ENCODE data around the gene FOXO3B. TPM values are rescaled to one million over a fixed set of nuclear protein-coding genes. Genes with fewer than 3 reads are reported as not detected.
"Not testable (repeated sequence)": the region's sequence is repeated elsewhere in the genome, so short reads cannot be mapped to it uniquely, and the experiment has no call there.

FOXO3B gene
- total RNA-seq (2014; rRNA removed; shearing (Covaris generic)) (5.8 and 11.5 TPM in 2 replicates), polyA plus RNA-seq (2016; fragmentation: Nextera tagmentation; extraction: Ambion mirVana) (1.2 and 1.8 TPM in 2 replicates)

DNA sequence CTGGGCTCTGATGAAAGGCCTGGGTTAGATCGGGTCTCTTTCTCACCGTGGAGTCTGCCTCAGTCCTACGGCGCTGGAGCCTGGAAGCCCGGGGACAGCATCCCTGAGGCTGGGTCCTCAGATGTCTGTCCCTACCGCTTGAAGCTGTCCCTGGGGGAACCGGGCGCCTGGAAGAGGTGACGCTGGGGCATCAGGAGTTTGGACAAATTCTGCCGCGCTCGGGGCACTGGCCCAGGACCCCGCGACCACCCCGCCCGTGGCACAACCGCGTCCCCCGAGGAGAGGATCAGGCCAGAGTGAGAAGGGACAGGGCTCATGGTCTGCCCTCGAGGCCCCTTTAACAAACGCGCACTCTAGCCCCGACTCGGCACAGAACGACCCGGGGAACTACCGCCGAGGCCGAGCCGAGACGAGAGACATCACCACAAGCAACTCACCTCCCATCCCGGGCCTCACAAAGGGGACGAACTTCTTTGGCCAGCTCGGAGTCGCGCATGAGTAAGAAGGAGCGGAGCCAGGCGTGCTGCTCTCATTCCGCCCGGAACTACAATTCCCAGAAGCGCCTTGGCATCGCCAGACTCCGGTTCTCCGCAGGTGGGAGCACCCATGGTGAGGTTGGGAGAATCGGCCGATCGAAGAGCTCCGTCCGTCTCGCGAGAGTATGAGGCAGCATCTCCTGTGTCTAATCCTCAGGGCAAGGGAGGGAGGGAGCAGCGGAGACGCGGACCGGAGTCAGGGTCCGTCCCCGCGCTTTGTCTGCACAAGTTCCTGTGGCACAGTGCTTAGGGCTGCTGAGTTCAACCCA is at the start of gene FOXO3B:
TSS of gene FOXO3B (minus strand) at position 548 of the 805 bp plus-strand sequence. CDS start 663 bp downstream, outside the sequence.
- H3K27ac ChIP-seq, result peak within 1 kb of the TSS; percentile 51

DNA sequence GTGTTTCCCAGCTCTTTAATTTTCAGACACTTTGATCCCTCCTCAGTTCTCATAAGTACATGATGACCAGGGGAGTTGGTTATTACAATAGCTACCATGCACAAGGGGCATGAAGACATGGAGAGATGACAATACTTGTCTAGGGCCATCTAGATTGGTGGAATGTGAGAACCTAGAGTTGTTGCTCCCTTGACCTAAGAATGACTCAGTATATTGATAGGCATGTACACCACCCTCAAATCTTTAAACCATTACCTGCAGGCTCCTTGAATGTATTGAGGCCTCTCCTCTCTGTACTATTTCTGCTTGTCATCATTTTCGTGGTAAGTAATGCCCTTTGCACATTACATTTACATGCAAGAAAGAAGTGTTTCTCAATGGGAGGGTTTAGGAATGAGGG is 41.4 kb upstream of the FOXO3B start:
- WGBS, 2 experiments (ENCODE audit: low coverage in 1 of 2, low lambda C conversion rate in 2 of 2, missing lambda C conversion rate in 2 of 2), result 90 to 100% methylated on average over 1 of the region's 1 CpG
- H3K79me2 ChIP-seq (ENCODE audit: insufficient read depth); H3K27me3 ChIP-seq (replicated peaks; ENCODE audit: insufficient read depth); H3K27ac ChIP-seq; H3F3A ChIP-seq (ENCODE audit: insufficient read depth); H3K36me3 ChIP-seq (ENCODE audit: low read depth); H3K4me2 ChIP-seq (ENCODE audit: unreplicated experiment); H3K9me3 ChIP-seq (ENCODE audit: low read depth); DNase-seq; H4K20me1 ChIP-seq (ENCODE audit: insufficient read depth); H3K9me2 ChIP-seq (ENCODE audit: insufficient read depth); H2AFZ ChIP-seq; H3K9ac ChIP-seq; H3K4me3 ChIP-seq; H3K4me1 ChIP-seq (ENCODE audit: insufficient read depth); in situ Hi-C loops (cut with MboI): not testable (repeated sequence)

More for the DNA sequence above, at the start of gene FOXO3B:
- H3K9me3 ChIP-seq (ENCODE audit: low read depth); H3K36me3 ChIP-seq (ENCODE audit: low read depth); H3K27me3 ChIP-seq (replicated peaks; ENCODE audit: insufficient read depth); H3K9me2 ChIP-seq (ENCODE audit: insufficient read depth); H3K4me1 ChIP-seq (ENCODE audit: insufficient read depth); H3F3A ChIP-seq (ENCODE audit: insufficient read depth); H3K79me2 ChIP-seq (ENCODE audit: insufficient read depth); H4K20me1 ChIP-seq (ENCODE audit: insufficient read depth); in situ Hi-C loops (cut with MboI): not testable (repeated sequence)
- H3K4me3 ChIP-seq, result peak within 1 kb of the TSS; percentile 71
- DNase-seq, result peak; percentile 90
- peak within 1 kb of the TSS; percentile 76 for H3K4me2 ChIP-seq (ENCODE audit: unreplicated experiment)
- WGBS, 2 experiments (ENCODE audit: low coverage in 1 of 2, low lambda C conversion rate in 2 of 2, missing lambda C conversion rate in 2 of 2), result 1 to 4% methylated on average over 13 to 31 of the region's 58 CpGs
- H2AFZ ChIP-seq, result peak within 1 kb of the TSS; percentile 90
- peak within 1 kb of the TSS; percentile 87 for H3K9ac ChIP-seq

DNA sequence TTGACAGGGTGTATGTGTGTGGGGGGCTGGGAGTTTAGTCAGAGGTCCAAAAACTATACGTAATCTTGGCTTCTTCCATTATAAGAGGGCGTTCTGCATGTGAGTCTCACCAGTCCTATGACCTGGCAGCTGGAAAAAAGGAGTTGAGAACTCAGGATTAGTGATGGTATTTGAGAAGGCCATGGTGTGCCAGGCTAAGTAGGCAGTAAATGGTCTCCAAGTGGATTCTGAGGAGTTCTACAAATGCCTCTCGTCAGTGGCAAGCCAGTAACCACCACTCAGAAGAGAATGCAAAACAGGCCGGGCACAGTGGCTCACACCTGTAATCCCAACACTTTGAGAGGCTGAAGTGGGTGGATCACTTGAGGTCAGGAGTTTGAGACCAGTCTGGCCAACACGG is 40.5 kb upstream of the FOXO3B start:
- H4K20me1 ChIP-seq (ENCODE audit: insufficient read depth); H3K27me3 ChIP-seq (replicated peaks; ENCODE audit: insufficient read depth); H3K79me2 ChIP-seq (ENCODE audit: insufficient read depth); H3K9me2 ChIP-seq (ENCODE audit: insufficient read depth); H3K4me1 ChIP-seq (ENCODE audit: insufficient read depth); H2AFZ ChIP-seq; in situ Hi-C loops (cut with MboI); H3F3A ChIP-seq (ENCODE audit: insufficient read depth); H3K9ac ChIP-seq; DNase-seq; H3K27ac ChIP-seq; H3K9me3 ChIP-seq (ENCODE audit: low read depth); H3K4me3 ChIP-seq; H3K4me2 ChIP-seq (ENCODE audit: unreplicated experiment); H3K36me3 ChIP-seq (ENCODE audit: low read depth): not testable (repeated sequence)
- 86 to 92% methylated on average over 5 of the region's 5 CpGs for WGBS, 2 experiments (ENCODE audit: low coverage in 1 of 2, low lambda C conversion rate in 2 of 2, missing lambda C conversion rate in 2 of 2)

DNA sequence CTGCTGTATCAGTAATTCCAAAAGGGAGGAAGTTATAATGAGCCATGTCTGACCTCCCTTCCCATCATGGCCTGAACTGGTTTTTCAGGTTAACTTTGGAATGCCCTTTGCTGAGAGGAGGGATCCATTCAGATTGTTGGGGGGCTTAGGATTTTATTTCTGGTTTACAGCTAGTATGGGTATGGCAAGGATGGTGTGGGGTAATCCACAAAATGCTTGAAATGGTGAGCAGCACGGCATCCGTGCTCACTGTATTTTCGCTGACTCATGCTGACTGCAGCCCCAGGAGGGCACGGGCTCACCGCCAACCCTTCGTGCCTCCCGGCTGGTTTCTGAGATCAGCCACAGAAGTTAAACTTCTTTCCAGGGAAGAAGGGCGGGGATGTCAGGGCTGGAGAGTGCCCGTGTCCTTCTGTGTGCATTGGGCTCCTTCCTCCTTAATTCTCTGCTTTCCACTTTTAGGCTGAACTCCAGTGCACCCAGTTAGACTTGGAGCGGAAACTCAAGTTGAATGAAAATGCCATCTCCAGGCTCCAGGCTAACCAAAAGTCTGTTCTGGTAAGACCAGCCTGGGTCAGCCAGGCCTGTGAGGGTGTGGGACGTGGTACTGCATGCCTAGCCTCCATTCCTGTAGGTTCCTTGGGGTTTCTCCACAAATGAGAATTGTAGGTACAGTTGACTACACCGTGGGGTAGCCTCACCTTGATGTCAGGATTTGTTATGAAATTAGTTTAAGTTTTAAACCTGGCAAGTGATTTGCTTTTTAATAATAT is 39.8 kb upstream of the FOXO3B start:
- H2AFZ ChIP-seq; H3K9me2 ChIP-seq (ENCODE audit: insufficient read depth); H3K79me2 ChIP-seq (ENCODE audit: insufficient read depth); H3K27me3 ChIP-seq (replicated peaks; ENCODE audit: insufficient read depth); H3K9me3 ChIP-seq (ENCODE audit: low read depth); in situ Hi-C loops (cut with MboI); H3K36me3 ChIP-seq (ENCODE audit: low read depth); H4K20me1 ChIP-seq (ENCODE audit: insufficient read depth); DNase-seq; H3K4me2 ChIP-seq (ENCODE audit: unreplicated experiment); H3K4me1 ChIP-seq (ENCODE audit: insufficient read depth); H3K4me3 ChIP-seq; H3F3A ChIP-seq (ENCODE audit: insufficient read depth): not testable (repeated sequence)
- 23 to 47% methylated on average over 3 to 5 of the region's 12 CpGs for WGBS, 2 experiments (ENCODE audit: low coverage in 1 of 2, low lambda C conversion rate in 2 of 2, missing lambda C conversion rate in 2 of 2)
- peak overlapping the region; percentile 70 for H3K27ac ChIP-seq
- H3K9ac ChIP-seq, result peak overlapping the region; percentile 46

DNA sequence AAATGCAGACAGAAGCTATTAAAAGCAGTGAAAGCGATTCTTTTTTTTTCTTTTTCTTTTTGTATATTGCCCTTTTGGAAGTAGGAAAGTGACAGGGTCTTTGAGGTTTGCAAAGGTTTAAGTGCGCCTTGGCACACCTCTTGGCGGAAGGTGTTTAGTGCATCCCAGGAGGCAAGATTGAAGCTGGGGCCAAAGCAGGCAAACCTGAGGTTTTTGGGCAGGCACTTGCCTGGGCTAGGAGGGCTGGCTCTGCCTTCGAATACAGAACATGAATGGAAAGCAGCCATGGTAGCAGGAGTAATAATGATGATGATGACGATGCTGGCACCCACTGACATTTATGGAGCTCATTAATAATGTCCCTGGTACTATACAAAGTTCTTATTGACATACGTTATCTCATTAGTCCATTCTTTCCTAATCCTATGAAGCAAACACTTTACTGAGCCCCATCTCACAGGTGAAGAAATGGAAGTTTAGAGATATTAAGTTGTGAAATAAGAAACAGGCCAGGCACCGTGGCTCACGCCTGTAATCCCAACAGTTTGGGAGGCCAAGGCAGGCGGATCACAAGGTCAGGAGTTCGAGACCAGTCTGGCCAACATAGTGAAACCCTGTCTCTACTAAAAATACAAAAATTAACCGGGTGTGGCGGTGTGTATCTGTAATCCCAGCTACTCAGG is 37.5 kb upstream of the FOXO3B start:
- H3K4me2 ChIP-seq (ENCODE audit: unreplicated experiment); H3K4me1 ChIP-seq (ENCODE audit: insufficient read depth); H4K20me1 ChIP-seq (ENCODE audit: insufficient read depth); H3K79me2 ChIP-seq (ENCODE audit: insufficient read depth); DNase-seq; H3K27me3 ChIP-seq (replicated peaks; ENCODE audit: insufficient read depth); H3K36me3 ChIP-seq (ENCODE audit: low read depth); in situ Hi-C loops (cut with MboI); H3K4me3 ChIP-seq; H3K9me2 ChIP-seq (ENCODE audit: insufficient read depth); H3K27ac ChIP-seq; H3F3A ChIP-seq (ENCODE audit: insufficient read depth); H2AFZ ChIP-seq; H3K9ac ChIP-seq; H3K9me3 ChIP-seq (ENCODE audit: low read depth): not testable (repeated sequence)
- WGBS, 2 experiments (ENCODE audit: low coverage in 1 of 2, low lambda C conversion rate in 2 of 2, missing lambda C conversion rate in 2 of 2), result 81 to 82% methylated on average over 10 to 11 of the region's 12 CpGs

DNA sequence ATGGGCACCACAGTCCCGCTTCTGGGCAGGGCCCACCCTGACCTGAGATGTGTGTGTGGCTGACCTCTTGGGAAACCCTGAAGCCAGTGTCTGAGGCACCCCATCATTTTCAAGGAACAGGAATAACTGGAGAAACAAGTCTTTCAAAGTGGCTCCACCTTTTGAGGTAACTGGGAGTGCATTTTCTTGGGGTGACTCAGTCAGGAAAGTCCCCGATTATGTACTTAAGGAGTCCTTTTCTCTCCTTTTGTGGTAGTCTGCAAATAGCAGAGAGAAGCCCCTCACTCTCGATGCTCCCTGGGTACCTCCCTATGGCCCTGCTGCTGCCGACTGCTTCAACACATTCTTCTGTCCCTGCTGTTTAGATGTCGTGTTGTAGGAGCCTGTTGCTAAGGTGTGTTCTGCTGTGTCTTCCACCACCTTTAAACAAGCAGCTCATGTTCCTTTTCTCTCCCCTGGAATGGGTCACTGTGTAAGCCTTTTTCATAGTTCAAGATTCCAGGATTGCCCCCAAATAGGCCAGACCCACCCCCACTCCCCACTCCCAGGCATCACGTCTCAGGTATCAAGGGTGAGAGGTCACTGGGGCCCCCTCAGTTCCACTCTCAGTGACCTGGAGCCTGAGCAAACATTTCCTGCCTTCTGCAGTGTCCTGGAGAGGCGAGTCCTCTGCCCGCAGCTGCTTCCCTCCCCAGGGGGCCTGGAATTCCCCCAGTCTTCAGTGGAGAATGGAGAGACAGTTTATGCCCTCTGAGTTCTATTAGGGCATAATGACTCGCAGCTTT is 36.7 kb upstream of the FOXO3B start:
- H3K4me2 ChIP-seq (ENCODE audit: unreplicated experiment); in situ Hi-C loops (cut with MboI): not testable (repeated sequence)
- peak; percentile 32 for DNase-seq

More for the DNA sequence above, 36.7 kb upstream of the FOXO3B start:
- H4K20me1 ChIP-seq (ENCODE audit: insufficient read depth); H3K27me3 ChIP-seq (replicated peaks; ENCODE audit: insufficient read depth); H3K9ac ChIP-seq; H3K4me1 ChIP-seq (ENCODE audit: insufficient read depth); H3K36me3 ChIP-seq (ENCODE audit: low read depth); H2AFZ ChIP-seq; H3K4me3 ChIP-seq; H3K9me2 ChIP-seq (ENCODE audit: insufficient read depth); H3K27ac ChIP-seq; H3F3A ChIP-seq (ENCODE audit: insufficient read depth); H3K9me3 ChIP-seq (ENCODE audit: low read depth); H3K79me2 ChIP-seq (ENCODE audit: insufficient read depth): not testable (repeated sequence)
- WGBS, 2 experiments (ENCODE audit: low coverage in 1 of 2, low lambda C conversion rate in 2 of 2, missing lambda C conversion rate in 2 of 2), result 74 to 83% methylated on average over 5 to 8 of the region's 9 CpGs

Measured in GM23248 (cell line).